ENCODE data around the gene WDR91. TPM values are rescaled to one million over a fixed set of nuclear protein-coding genes. Genes with fewer than 3 reads are reported as not detected.

The WDR91 gene
- polyA plus RNA-seq, 3 donors: 50.9 to 70.3 (median 51.2) TPM

- DNase-seq (ENCODE audit: extremely low read depth in 1 of 11, low read depth in 9 of 11, low spot score in 4 of 11): no peak
Measured at GRCh38 chr7:135156290-135156689, 55.0 kb downstream of the WDR91 start.

DNA sequence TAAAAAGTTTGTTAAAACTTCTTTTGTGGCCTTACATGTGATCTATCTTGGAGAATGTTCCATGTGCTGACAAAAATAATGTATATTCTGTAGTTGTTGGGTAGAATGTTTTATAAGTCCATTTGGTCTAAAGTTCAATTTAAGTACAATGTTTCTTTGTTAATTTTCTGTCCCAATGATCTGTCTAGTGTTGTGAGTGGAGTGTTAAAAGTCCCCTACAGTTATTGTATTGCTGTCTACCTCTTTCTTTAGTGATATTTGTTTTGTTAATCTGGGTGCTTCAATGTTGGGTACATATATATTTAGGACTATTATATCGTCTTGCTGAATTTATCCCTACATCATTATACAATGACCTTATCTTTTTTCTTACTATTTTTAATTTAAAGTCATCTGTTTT lies 56.6 kb downstream of the WDR91 start:
- DNase-seq (ENCODE audit: extremely low read depth in 1 of 11, low read depth in 9 of 11, low spot score in 4 of 11): no peak

GRCh38 chr7:135152442-135152841 lies 58.9 kb downstream of the WDR91 start:
- no peak for DNase-seq (ENCODE audit: extremely low read depth in 1 of 11, low read depth in 9 of 11, low spot score in 4 of 11)

DNA sequence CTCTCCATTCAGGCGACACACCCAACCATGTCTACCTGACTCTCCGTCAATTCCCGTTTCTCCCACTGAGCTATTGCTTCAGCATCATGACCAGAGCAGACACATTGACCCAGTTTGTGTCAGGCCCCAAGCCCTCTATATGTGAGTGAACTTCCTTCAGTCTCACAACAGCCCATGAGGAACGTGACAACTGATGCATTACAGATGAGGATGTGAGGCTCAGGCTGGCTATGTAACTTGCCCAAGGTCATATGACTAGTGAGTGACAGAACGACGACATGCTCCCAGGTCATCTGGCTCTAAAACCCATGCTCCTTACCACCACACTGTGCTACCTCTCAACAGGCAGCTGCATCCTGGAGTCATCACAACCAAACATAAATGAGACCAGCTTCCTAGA lies 59.8 kb downstream of the WDR91 start:
- DNase-seq (ENCODE audit: extremely low read depth in 1 of 11, low read depth in 9 of 11, low spot score in 4 of 11): no peak

- no peak for DNase-seq (ENCODE audit: extremely low read depth in 1 of 11, low read depth in 9 of 11, low spot score in 4 of 11)
Measured at GRCh38 chr7:135151132-135151531, 60.2 kb downstream of the WDR91 start.

- DNase-seq (ENCODE audit: extremely low read depth in 1 of 11, low read depth in 9 of 11, low spot score in 4 of 11): no peak
Measured at GRCh38 chr7:135150072-135150782, 61.1 kb downstream of the WDR91 start.

DNA sequence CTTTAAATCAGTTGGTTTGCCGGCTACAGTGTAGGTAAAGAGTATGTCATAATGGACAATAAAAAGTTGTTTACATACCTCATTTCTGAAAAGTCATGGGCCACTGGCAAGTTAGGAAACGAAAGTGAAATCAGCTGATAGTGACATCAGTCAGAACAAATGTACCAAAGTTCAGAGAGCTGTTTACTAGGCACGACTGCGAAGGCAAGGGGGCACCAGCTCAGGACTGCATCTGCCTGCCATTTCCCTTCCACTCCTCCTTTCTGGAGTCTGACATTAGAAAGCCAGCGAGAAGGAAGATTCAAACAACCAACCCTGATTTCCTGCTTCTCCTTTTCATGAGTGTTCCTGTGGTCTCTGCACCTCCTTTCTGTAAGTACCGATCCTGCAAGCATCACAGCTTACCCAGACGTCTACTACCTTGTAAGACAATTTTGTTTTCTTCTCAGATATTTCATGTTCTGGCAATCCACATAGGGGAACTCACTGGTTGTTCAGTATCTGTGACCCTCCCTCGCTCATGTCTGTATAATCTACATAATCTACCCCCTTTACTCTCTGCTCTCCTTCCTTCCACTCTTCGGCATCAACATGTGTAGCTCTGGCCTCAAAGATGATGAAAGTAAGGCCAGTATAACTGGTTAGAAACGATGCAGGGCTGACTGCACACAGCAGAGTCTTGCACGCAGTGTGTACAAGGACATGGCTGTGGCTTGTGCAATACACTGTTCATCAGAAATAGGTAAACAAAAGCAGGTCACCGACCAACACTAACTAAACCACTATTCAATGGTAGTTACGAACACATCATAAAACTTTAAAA lies 63.2 kb downstream of the WDR91 start, which contains the start of gene TMEM140:
TMEM140 (plus strand) TSS at position 174 of the 823 bp plus-strand sequence. CDS start 16,370 bp downstream, outside the sequence.
- DNase-seq (ENCODE audit: extremely low read depth in 1 of 11, low read depth in 9 of 11, low spot score in 4 of 11): peak in 1 of 11 donors; percentile 52

DNA sequence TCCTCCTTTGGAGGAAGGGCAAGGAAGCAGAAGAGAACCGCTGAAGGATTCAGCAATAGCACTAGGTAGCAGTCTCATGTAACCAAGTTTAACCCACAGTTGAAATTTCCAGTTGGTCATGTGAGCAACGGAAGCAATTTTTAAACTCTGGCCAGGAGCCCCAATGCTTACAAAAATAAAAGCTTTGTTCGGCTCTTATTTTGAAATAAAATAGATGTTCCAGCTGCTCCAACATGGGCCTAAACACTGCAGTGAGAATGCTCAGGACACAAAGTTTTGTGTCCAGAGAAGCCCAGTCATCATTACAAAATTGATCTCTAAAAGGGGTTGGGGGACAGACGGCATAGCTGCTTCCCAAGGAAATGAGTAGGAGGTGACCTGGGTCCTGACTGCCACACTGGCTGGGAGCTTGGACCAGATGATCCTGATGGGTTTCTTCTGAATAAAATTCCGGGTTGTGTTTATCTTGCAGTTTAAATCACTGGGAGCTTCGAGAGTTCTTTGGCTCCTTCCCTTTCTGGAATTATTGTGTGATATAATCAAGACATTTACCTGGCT lies 63.9 kb downstream of the WDR91 start:
- no peak for DNase-seq (ENCODE audit: extremely low read depth in 1 of 11, low read depth in 9 of 11, low spot score in 4 of 11)

GRCh38 chr7:135143885-135144668 lies 67.2 kb downstream of the WDR91 start:
- DNase-seq (ENCODE audit: extremely low read depth in 1 of 11, low read depth in 9 of 11, low spot score in 4 of 11): no peak

Other genes with a start within 250 kb of the WDR91 start
- gene AGBL3, start 225.0 kb downstream of the WDR91 start, polyA plus RNA-seq (ENCODE audit: insufficient read length in 3 of 3): 10 to 100 TPM in 2 of 3 donors, 1 to 10 TPM in 1; 9.1 to 21.3 (median 10.4) TPM
- 10 to 100 TPM; 28.1 to 33.4 (median 30.0) TPM for gene TMEM140, start 63.5 kb downstream of the WDR91 start, polyA plus RNA-seq (ENCODE audit: insufficient read length in 3 of 3)
- 10 to 100 TPM; 70.3 to 76.4 (median 70.6) TPM for gene CYREN, start 40.8 kb downstream of the WDR91 start, polyA plus RNA-seq (ENCODE audit: insufficient read length in 3 of 3)
- gene STRA8, start 22.3 kb upstream of the WDR91 start, polyA plus RNA-seq (ENCODE audit: insufficient read length in 3 of 3): under 1 TPM; 0.17 to 0.33 (median 0.30) TPM